ENCODE data around the gene FBLN7.

- TF ChIP-seq SP1 (IDR thresholded peaks at IDR 0.05) (no peak), CTCF (IDR thresholded peaks at IDR 0.05; ENCODE audit: low read depth, low read length, missing input control) (no peak), REST (IDR thresholded peaks at IDR 0.05) (no peak), RAD21 (IDR thresholded peaks at IDR 0.05) (no peak), GABPA (IDR thresholded peaks at IDR 0.05 in 1 of 2, conservative IDR thresholded peaks at IDR 0.05 in 1 of 2) (no peak), ZBTB33 (IDR thresholded peaks at IDR 0.05) (no peak), TAF1 (conservative IDR thresholded peaks at IDR 0.05) (no peak), JUND (IDR thresholded peaks at IDR 0.05) (no peak), ATF3 (IDR thresholded peaks at IDR 0.05) (no peak), HNF4A (conservative IDR thresholded peaks at IDR 0.05) (no peak), FOXA1 (IDR thresholded peaks at IDR 0.05) (no peak), RXRA (IDR thresholded peaks at IDR 0.05) (no peak), EGR1 (IDR thresholded peaks at IDR 0.05; ENCODE audit: low read depth in 2 of 2) (no peak)
These were observed 4.4 kb downstream of the FBLN7 start for GRCh38 chr2:112142525-112143078.
